A673 (cell line): ENCODE results near the gene PPARG. TPM values are rescaled to one million over a fixed set of nuclear protein-coding genes. Genes with fewer than 3 reads are reported as not detected.

Experiments
- BruUV-seq: library from RNA; stranded (reverse); fragments of 400-500 nt; replicated peaks from 2 replicates; lab custom pipeline; 2021; lab: Mats Ljungman, UMichigan
- CTCF ChIA-PET: fragments of 300-600 bp; sonication (Branson Sonifier 250); formaldehyde crosslinking; loops from one replicate; lab custom pipeline; 2022; ENCODE audit warnings: antibody characterized with exemption; lab: Charles Lee
- POLR2A ChIA-PET: fragments of 300-600 bp; sonication (Branson Sonifier 250); formaldehyde crosslinking; loops from one replicate; lab custom pipeline; 2022; ENCODE audit warnings: antibody characterized with exemption; ENCODE audit not compliant: low non-redundant PET; lab: Charles Lee
- DNase-seq: peaks from one replicate; pipeline ENCODE4 v3.0.0-alpha.2; 2015; ENCODE audit warnings: low spot score
- H3K27ac ChIP-seq: fragments of 200-600 bp; sonication (generic); 2 replicates; pipeline ENCODE4 v1.5.1; 2016; ENCODE audit warnings: mixed run types, low read depth, mild to moderate bottlenecking, mixed read lengths, antibody characterized with exemption, low read length; ENCODE audit not compliant: poor library complexity, severe bottlenecking
- H3K27me3 ChIP-seq: fragments of 200-600 bp; sonication (generic); replicated peaks from 2 replicates; pipeline ENCODE4 v1.6.1; 2017; ENCODE audit warnings: mixed run types, low read depth, mild to moderate bottlenecking, mixed read lengths, antibody characterized with exemption, low read length; ENCODE audit not compliant: insufficient read depth, poor library complexity
- H3K36me3 ChIP-seq: fragments of 200-600 bp; sonication (generic); 2 replicates; pipeline ENCODE4 v1.6.1; 2016; ENCODE audit warnings: mixed run types, mild to moderate bottlenecking, mixed read lengths, antibody characterized with exemption, low read length; ENCODE audit not compliant: insufficient read depth, poor library complexity, severe bottlenecking
- H3K4me1 ChIP-seq: fragments of 200-600 bp; sonication (generic); 2 replicates; pipeline ENCODE4 v1.6.1; 2017; ENCODE audit warnings: mixed run types, mild to moderate bottlenecking, mixed read lengths, antibody characterized with exemption, low read length; ENCODE audit not compliant: insufficient read depth, poor library complexity, severe bottlenecking
- H3K4me3 ChIP-seq: fragments of 200-600 bp; sonication (generic); 2 replicates; pipeline ENCODE4 v1.5.1; 2016; ENCODE audit warnings: low read depth, mixed run types, mild to moderate bottlenecking, mixed read lengths, low read length; ENCODE audit not compliant: poor library complexity, severe bottlenecking
- H3K9me3 ChIP-seq: fragments of 200-600 bp; sonication (generic); 2 replicates; pipeline ENCODE4 v1.6.1; 2016; ENCODE audit warnings: mixed run types, low read depth, mild to moderate bottlenecking, mixed read lengths, antibody characterized with exemption, low read length; ENCODE audit not compliant: poor library complexity, severe bottlenecking
- EZH2 ChIP-seq: fragments of 200-600 bp; sonication (generic); IDR thresholded peaks from 2 replicates; pipeline ENCODE4 v1.6.1; 2017; ENCODE audit warnings: borderline replicate concordance, low read depth, mild to moderate bottlenecking, mixed read lengths, antibody characterized with exemption, low read length; ENCODE audit not compliant: poor library complexity, severe bottlenecking
- intact Hi-C: fragments of 100-400 bp; cut with micrococcal nuclease; formaldehyde crosslinking; loops from one replicate; pipeline ENCODE4 v1.10.0; 2022; ENCODE audit not compliant: unreplicated experiment
- total RNA-seq: library from RNA; stranded (reverse); gene quantifications from 2 replicates; pipeline ENCODE4 v1.2.3, GENCODE V29; 2021
- TF ChIP-seq, protein P1 (sequence below): fragments of 300-800, 200-600 bp; sonication (generic); conservative IDR thresholded peaks from 2 replicates; pipeline ENCODE4 v1.5.1; 2017; ENCODE audit warnings: low read depth, mild to moderate bottlenecking, antibody characterized with exemption, low read length, moderate library complexity, mixed read lengths

The PPARG gene
- total RNA-seq, 1 experiment from 2014 or later, result 0.62 TPM

GRCh38 chr3:12463686-12464085, 174.8 kb downstream of the PPARG start:
- Histone ChIP-seq H3K27ac (no peak overlapping the region), H3K4me1 (no peaks in the 10 kb centered on the region), H3K4me3 (no peak overlapping the region), H3K27me3 (no peaks in the 10 kb centered on the region), H3K9me3 (no peaks in the 10 kb centered on the region), H3K36me3 (no peaks in the 10 kb centered on the region)
- TF ChIP-seq, protein P1, sequence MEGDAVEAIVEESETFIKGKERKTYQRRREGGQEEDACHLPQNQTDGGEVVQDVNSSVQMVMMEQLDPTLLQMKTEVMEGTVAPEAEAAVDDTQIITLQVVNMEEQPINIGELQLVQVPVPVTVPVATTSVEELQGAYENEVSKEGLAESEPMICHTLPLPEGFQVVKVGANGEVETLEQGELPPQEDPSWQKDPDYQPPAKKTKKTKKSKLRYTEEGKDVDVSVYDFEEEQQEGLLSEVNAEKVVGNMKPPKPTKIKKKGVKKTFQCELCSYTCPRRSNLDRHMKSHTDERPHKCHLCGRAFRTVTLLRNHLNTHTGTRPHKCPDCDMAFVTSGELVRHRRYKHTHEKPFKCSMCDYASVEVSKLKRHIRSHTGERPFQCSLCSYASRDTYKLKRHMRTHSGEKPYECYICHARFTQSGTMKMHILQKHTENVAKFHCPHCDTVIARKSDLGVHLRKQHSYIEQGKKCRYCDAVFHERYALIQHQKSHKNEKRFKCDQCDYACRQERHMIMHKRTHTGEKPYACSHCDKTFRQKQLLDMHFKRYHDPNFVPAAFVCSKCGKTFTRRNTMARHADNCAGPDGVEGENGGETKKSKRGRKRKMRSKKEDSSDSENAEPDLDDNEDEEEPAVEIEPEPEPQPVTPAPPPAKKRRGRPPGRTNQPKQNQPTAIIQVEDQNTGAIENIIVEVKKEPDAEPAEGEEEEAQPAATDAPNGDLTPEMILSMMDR, result no peak
- TF ChIP-seq EZH2, result no peak
- no TSS peak for BruUV-seq
- intact Hi-C loops, result loop anchor here (10.0 kb wide), 1 partner anchor 159 kb away; no protein-coding TSS in a partner anchor
- ChIA-PET CTCF (no interaction called here), POLR2A (interaction anchor here (0.6 kb wide), 1 partner anchor 232 kb away, joined by 4 read pairs; no protein-coding TSS in a partner anchor)
- DNase-seq, result no peak

GRCh38 chr3:12464181-12464580, 175.3 kb downstream of the PPARG start:
- no TSS peak for BruUV-seq
- ChIA-PET POLR2A (interaction anchor here (0.6 kb wide), 1 partner anchor 233 kb away, joined by 4 read pairs; no protein-coding TSS in a partner anchor), CTCF (no interaction called here)
- Histone ChIP-seq H3K4me1 (no peaks in the 10 kb centered on the region), H3K9me3 (no peaks in the 10 kb centered on the region), H3K27ac (no peak overlapping the region), H3K4me3 (no peak overlapping the region), H3K36me3 (no peaks in the 10 kb centered on the region), H3K27me3 (no peaks in the 10 kb centered on the region)
- intact Hi-C loops, result loop anchor here (10.0 kb wide), 1 partner anchor 159 kb away; no protein-coding TSS in a partner anchor
- TF ChIP-seq, protein P1, result no peak
- no peak for TF ChIP-seq EZH2
- no peak for DNase-seq

DNA sequence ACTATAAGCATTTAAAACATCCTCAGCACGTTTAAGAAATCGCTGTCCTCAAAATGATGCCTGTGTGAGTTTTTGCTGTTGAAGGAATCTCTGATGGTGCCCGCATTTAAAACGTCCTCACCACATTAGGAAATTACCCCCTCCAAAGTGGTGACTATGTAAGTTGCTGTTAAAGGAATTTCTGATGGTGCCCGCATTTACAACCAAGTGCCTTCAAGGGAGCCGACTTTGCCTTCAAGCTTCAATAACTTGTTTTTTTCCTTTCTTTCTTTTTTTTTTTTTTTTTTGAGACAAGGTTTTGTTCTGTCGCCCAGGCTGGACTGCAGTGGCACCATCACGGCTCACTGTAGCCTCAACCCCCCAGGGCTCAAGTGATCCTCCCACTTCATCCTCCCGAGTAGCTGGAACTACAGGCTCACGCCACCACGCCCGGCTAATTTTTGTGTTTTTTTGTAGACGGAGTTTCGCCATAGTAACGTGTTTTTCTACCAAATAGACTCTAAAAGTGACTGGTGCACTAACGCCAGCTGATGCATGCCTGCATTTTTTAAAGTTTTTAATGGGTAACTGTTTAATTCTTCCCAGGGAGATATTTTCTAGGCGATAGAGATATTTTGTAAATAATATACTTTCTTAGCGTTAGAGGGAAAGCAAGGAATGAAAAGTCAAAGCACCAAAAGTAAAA, 176.4 kb downstream of the PPARG start:
- intact Hi-C loops, result loop anchor here (10.0 kb wide), 1 partner anchor 160 kb away; no protein-coding TSS in a partner anchor
- Histone ChIP-seq H3K4me3 (no peak overlapping the region), H3K27me3 (no peaks in the 10 kb centered on the region), H3K36me3 (no peaks in the 10 kb centered on the region), H3K27ac (no peak overlapping the region), H3K9me3 (no peaks in the 10 kb centered on the region), H3K4me1 (no peaks in the 10 kb centered on the region)
- CTCF ChIA-PET, result interaction anchor here (0.8 kb wide), 1 partner anchor 13 kb away, joined by 5 read pairs; no protein-coding TSS in a partner anchor
- POLR2A ChIA-PET, result no interaction called here
- no peak for TF ChIP-seq EZH2
- TF ChIP-seq, protein P1, result no peak
- BruUV-seq, result no TSS peak
- no peak for DNase-seq
